ENCODE results near the gene ARRDC3. TPM values are rescaled to one million over a fixed set of nuclear protein-coding genes. Genes with fewer than 3 reads are reported as not detected.

ARRDC3 gene
- total and polyA plus RNA-seq, 9 of the 15 experiments (the other 6 are each of a cell fraction or from before 2014, with no cell fraction given), result 15.3 to 58.1 (median 39.4) TPM

DNA sequence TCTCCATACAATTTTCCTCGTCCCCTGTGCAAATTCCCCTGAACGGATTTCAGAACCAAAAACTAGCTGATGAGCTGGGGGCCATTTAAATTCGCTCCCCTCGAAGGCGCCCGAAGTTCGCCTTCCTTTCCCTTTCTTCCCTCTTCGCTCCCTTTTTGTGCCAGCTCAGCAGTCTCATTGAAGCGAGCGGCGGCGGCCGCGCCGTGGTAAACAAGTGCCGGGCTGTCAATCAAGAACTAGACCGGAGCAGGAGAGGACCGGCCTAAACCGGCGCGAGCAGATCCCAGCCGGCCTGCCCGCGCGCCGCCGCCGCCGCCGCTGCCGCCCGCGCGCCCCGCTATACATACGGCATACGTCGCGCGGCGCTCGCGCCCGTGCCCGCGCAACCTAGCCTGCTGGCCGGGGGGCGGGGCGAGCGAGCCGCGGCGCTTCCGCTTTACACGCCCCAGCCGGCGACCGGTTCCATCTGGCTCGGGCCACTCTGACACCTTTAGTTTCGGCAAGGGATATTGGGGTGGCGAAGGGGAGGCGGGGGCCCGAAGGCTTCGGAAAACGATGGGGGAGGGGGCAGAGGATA lies 3.1 kb downstream of the ARRDC3 start (continued):
- TF ChIP-seq, protein P1, sequence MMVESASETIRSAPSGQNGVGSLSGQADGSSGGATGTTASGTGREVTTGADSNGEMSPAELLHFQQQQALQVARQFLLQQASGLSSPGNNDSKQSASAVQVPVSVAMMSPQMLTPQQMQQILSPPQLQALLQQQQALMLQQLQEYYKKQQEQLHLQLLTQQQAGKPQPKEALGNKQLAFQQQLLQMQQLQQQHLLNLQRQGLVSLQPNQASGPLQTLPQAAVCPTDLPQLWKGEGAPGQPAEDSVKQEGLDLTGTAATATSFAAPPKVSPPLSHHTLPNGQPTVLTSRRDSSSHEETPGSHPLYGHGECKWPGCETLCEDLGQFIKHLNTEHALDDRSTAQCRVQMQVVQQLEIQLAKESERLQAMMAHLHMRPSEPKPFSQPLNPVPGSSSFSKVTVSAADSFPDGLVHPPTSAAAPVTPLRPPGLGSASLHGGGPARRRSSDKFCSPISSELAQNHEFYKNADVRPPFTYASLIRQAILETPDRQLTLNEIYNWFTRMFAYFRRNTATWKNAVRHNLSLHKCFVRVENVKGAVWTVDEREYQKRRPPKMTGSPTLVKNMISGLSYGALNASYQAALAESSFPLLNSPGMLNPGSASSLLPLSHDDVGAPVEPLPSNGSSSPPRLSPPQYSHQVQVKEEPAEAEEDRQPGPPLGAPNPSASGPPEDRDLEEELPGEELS (CRISPR knock-in tag; IDR thresholded peaks at IDR 0.05; ENCODE audit: borderline replicate concordance), result no peak
- TF ChIP-seq, protein P2, sequence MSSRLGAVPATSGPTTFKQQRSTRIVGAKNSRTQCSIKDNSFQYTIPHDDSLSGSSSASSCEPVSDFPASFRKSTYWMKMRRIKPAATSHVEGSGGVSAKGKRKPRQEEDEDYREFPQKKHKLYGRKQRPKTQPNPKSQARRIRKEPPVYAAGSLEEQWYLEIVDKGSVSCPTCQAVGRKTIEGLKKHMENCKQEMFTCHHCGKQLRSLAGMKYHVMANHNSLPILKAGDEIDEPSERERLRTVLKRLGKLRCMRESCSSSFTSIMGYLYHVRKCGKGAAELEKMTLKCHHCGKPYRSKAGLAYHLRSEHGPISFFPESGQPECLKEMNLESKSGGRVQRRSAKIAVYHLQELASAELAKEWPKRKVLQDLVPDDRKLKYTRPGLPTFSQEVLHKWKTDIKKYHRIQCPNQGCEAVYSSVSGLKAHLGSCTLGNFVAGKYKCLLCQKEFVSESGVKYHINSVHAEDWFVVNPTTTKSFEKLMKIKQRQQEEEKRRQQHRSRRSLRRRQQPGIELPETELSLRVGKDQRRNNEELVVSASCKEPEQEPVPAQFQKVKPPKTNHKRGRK (tag; IDR thresholded peaks at IDR 0.05), result no peak
- TF ChIP-seq CC2D1A (IDR thresholded peaks at IDR 0.05) (no peak), PHTF2 (CRISPR knock-in tag; IDR thresholded peaks at IDR 0.05) (no peak), ZNF3 (CRISPR knock-in tag; IDR thresholded peaks at IDR 0.05) (no peak), RBM15 (IDR thresholded peaks at IDR 0.05; ENCODE audit: insufficient read depth, low read length) (no peak), DPF2 (IDR thresholded peaks at IDR 0.05) (no peak), PHF20 (IDR thresholded peaks at IDR 0.05; ENCODE audit: partially characterized antibody) (no peak), ETS2 (tag; IDR thresholded peaks at IDR 0.05; ENCODE audit: borderline replicate concordance, poor library complexity, severe bottlenecking) (no peak), ZNF224 (CRISPR knock-in tag; IDR thresholded peaks at IDR 0.05) (no peak), ZNF140 (CRISPR knock-in tag; IDR thresholded peaks at IDR 0.05) (no peak), DACH1 (IDR thresholded peaks at IDR 0.05; ENCODE audit: partially characterized antibody) (peak; percentile 48), KLF10 (CRISPR knock-in tag; IDR thresholded peaks at IDR 0.05) (no peak), ZNF695 (CRISPR knock-in tag; IDR thresholded peaks at IDR 0.05) (no peak), KDM4B (IDR thresholded peaks at IDR 0.05; ENCODE audit: borderline replicate concordance in 2 of 2, low read depth in 1 of 2) (no peak), ZNF717 (CRISPR knock-in tag; IDR thresholded peaks at IDR 0.05) (no peak), TRIM24 (IDR thresholded peaks at IDR 0.05) (peak in 1 of 2 experiments; percentile 75; a peak in 2 of 4 replicates), TARDBP (IDR thresholded peaks at IDR 0.05) (no peak; the same call in 1 of the 2 replicates), HMG20B (CRISPR knock-in tag; IDR thresholded peaks at IDR 0.05) (no peak), SREBF2 (CRISPR knock-in tag; IDR thresholded peaks at IDR 0.05) (no peak)
- TF ChIP-seq, protein P3, sequence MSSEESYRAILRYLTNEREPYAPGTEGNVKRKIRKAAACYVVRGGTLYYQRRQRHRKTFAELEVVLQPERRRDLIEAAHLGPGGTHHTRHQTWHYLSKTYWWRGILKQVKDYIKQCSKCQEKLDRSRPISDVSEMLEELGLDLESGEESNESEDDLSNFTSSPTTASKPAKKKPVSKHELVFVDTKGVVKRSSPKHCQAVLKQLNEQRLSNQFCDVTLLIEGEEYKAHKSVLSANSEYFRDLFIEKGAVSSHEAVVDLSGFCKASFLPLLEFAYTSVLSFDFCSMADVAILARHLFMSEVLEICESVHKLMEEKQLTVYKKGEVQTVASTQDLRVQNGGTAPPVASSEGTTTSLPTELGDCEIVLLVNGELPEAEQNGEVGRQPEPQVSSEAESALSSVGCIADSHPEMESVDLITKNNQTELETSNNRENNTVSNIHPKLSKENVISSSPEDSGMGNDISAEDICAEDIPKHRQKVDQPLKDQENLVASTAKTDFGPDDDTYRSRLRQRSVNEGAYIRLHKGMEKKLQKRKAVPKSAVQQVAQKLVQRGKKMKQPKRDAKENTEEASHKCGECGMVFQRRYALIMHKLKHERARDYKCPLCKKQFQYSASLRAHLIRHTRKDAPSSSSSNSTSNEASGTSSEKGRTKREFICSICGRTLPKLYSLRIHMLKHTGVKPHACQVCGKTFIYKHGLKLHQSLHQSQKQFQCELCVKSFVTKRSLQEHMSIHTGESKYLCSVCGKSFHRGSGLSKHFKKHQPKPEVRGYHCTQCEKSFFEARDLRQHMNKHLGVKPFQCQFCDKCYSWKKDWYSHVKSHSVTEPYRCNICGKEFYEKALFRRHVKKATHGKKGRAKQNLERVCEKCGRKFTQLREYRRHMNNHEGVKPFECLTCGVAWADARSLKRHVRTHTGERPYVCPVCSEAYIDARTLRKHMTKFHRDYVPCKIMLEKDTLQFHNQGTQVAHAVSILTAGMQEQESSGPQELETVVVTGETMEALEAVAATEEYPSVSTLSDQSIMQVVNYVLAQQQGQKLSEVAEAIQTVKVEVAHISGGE (CRISPR knock-in tag; IDR thresholded peaks at IDR 0.05), result peak in 1 of 3 experiments; percentile 77; a peak in 2 of 6 replicates
- TF ChIP-seq, protein P4, sequence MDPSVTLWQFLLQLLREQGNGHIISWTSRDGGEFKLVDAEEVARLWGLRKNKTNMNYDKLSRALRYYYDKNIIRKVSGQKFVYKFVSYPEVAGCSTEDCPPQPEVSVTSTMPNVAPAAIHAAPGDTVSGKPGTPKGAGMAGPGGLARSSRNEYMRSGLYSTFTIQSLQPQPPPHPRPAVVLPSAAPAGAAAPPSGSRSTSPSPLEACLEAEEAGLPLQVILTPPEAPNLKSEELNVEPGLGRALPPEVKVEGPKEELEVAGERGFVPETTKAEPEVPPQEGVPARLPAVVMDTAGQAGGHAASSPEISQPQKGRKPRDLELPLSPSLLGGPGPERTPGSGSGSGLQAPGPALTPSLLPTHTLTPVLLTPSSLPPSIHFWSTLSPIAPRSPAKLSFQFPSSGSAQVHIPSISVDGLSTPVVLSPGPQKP (CRISPR knock-in tag; IDR thresholded peaks at IDR 0.05), result no peak
